Loucy (cell line): ENCODE data around the gene SLC35D3.

ENCODE experiments used
- H2AFZ ChIP-seq: fragments of 200-600 bp; sonication (generic); 2 replicates; pipeline ENCODE4 v1.6.0; 2016; ENCODE audit warnings: antibody characterized with exemption, mild to moderate bottlenecking, low read length, moderate library complexity
- H3F3A ChIP-seq: fragments of 200-600 bp; 2 replicates; pipeline ENCODE4 v1.6.0; 2016; ENCODE audit warnings: antibody characterized with exemption, low read depth, mild to moderate bottlenecking
- H3K27me3 ChIP-seq: fragments of 200-600 bp; sonication (generic); 2 replicates; pipeline ENCODE4 v1.6.1; 2014; ENCODE audit warnings: low read length, mild to moderate bottlenecking; ENCODE audit not compliant: insufficient read depth, poor library complexity, severe bottlenecking
- H3K36me3 ChIP-seq: fragments of 200-600 bp; sonication (generic); 2 replicates; pipeline ENCODE4 v1.6.1; 2016; ENCODE audit warnings: low read length; ENCODE audit not compliant: insufficient read depth
- H3K4me1 ChIP-seq: fragments of 200-600 bp; sonication (generic); 2 replicates; pipeline ENCODE4 v1.5.1; 2014; ENCODE audit warnings: low read length, mild to moderate bottlenecking; ENCODE audit not compliant: insufficient read depth, poor library complexity, severe bottlenecking
- H3K4me2 ChIP-seq: fragments of 200-600 bp; sonication (generic); 2 replicates; pipeline ENCODE4 v1.6.0; 2014; ENCODE audit warnings: antibody characterized with exemption, low read length, low read depth, mild to moderate bottlenecking; ENCODE audit not compliant: poor library complexity, severe bottlenecking
- H3K4me3 ChIP-seq: fragments of 200-600 bp; sonication (generic); 2 replicates; pipeline ENCODE4 v1.5.1; 2014; ENCODE audit warnings: low read length, mild to moderate bottlenecking, mixed read lengths; ENCODE audit not compliant: poor library complexity, severe bottlenecking
- H3K79me2 ChIP-seq: fragments of 200-600 bp; sonication (generic); 2 replicates; pipeline ENCODE4 v1.6.1; 2014; ENCODE audit warnings: low read length; ENCODE audit not compliant: insufficient read depth
- H3K9ac ChIP-seq: fragments of 200-600 bp; sonication (generic); 2 replicates; pipeline ENCODE4 v1.6.0; 2014; ENCODE audit warnings: mild to moderate bottlenecking, low read depth, low read length, moderate library complexity; ENCODE audit not compliant: poor library complexity, severe bottlenecking
- H3K9me2 ChIP-seq: fragments of 200-600 bp; sonication (generic); replicated peaks from 2 replicates; pipeline ENCODE4 v1.6.1; 2016; ENCODE audit warnings: low read depth, low read length, mixed read lengths
- H3K9me3 ChIP-seq: fragments of 200-600 bp; sonication (generic); 2 replicates; pipeline ENCODE4 v1.6.1; 2014; ENCODE audit warnings: mild to moderate bottlenecking, antibody characterized with exemption, low read length, low read depth; ENCODE audit not compliant: insufficient read depth
- H4K20me1 ChIP-seq: fragments of 200-600 bp; sonication (generic); 2 replicates; pipeline ENCODE4 v1.6.0; 2014; ENCODE audit warnings: antibody characterized with exemption, low read length, mild to moderate bottlenecking; ENCODE audit not compliant: insufficient read depth, poor library complexity, severe bottlenecking
- CTCF ChIP-seq: fragments of 200-600 bp; sonication (generic); conservative IDR thresholded peaks from 2 replicates; pipeline ENCODE4 v1.5.1; 2014; ENCODE audit warnings: mild to moderate bottlenecking, antibody characterized with exemption, low read length
- EZH2phosphoT487 ChIP-seq: fragments of 200-600 bp; IDR thresholded peaks from 2 replicates; pipeline ENCODE4 v1.6.1; 2018; ENCODE audit warnings: antibody characterized with exemption, mild to moderate bottlenecking, moderate library complexity, borderline replicate concordance

The SLC35D3 gene

GRCh38 chr6:136893187-136893586 lies 28.9 kb upstream of the SLC35D3 start:
- no peaks in the 10 kb centered on the region for H3F3A ChIP-seq
- H3K4me1 ChIP-seq = peaks cover 16% of the 10 kb centered on the region
- no peaks in the 10 kb centered on the region for H3K9me2 ChIP-seq
- H2AFZ ChIP-seq = no peak overlapping the region
- no peak for TF ChIP-seq EZH2phosphoT487
- no peak for TF ChIP-seq CTCF
- H4K20me1 ChIP-seq = no peaks in the 10 kb centered on the region
- H3K36me3 ChIP-seq = no peaks in the 10 kb centered on the region
- no peaks in the 10 kb centered on the region for H3K27me3 ChIP-seq
- no peak overlapping the region for H3K4me2 ChIP-seq
- no peaks in the 10 kb centered on the region for H3K9me3 ChIP-seq
- no peaks in the 10 kb centered on the region for H3K79me2 ChIP-seq
- H3K9ac ChIP-seq = no peak overlapping the region
- H3K4me3 ChIP-seq = no peak overlapping the region

GRCh38 chr6:136895901-136896300 lies 26.2 kb upstream of the SLC35D3 start:
- H3K4me2 ChIP-seq = no peak overlapping the region
- peaks cover 6% of the 10 kb centered on the region; the same call in 1 of the 2 replicates for H3K36me3 ChIP-seq
- H3F3A ChIP-seq = no peaks in the 10 kb centered on the region
- H3K9ac ChIP-seq = no peak overlapping the region
- H3K9me3 ChIP-seq = no peaks in the 10 kb centered on the region
- no peaks in the 10 kb centered on the region for H3K4me1 ChIP-seq
- no peaks in the 10 kb centered on the region for H3K27me3 ChIP-seq
- no peaks in the 10 kb centered on the region for H3K79me2 ChIP-seq
- no peak for TF ChIP-seq EZH2phosphoT487
- TF ChIP-seq CTCF = no peak
- H3K9me2 ChIP-seq = no peaks in the 10 kb centered on the region
- no peaks in the 10 kb centered on the region for H4K20me1 ChIP-seq
- no peak overlapping the region for H3K4me3 ChIP-seq
- no peak overlapping the region for H2AFZ ChIP-seq

GRCh38 chr6:136897071-136897470 lies 25.0 kb upstream of the SLC35D3 start:
- Histone ChIP-seq H2AFZ (no peak overlapping the region), H3F3A (no peaks in the 10 kb centered on the region), H3K79me2 (no peaks in the 10 kb centered on the region), H3K4me3 (no peak overlapping the region), H3K27me3 (no peaks in the 10 kb centered on the region), H4K20me1 (no peaks in the 10 kb centered on the region), H3K36me3 (peaks cover 9% of the 10 kb centered on the region; the same call in 1 of the 2 replicates), H3K9me2 (no peaks in the 10 kb centered on the region), H3K9me3 (no peaks in the 10 kb centered on the region), H3K4me1 (no peaks in the 10 kb centered on the region), H3K4me2 (no peak overlapping the region), H3K9ac (no peak overlapping the region)
- TF ChIP-seq CTCF (no peak), EZH2phosphoT487 (no peak)
